PC-3 (cell line): ENCODE data around the gene CFAP299. TPM values are rescaled to one million over a fixed set of nuclear protein-coding genes. Genes with fewer than 3 reads are reported as not detected.

Experiments
- ATAC-seq: fragments of 200-7000 bp; cut with Tn5 transposase; 2 replicates; pipeline ENCODE4 v1.9.1; 2020; ENCODE audit warnings: mild to moderate bottlenecking, moderate library complexity
- BruUV-seq: library from RNA; stranded (reverse); fragments of 400-500 nt; replicated peaks from 2 replicates; lab custom pipeline; 2021; lab: Mats Ljungman, UMichigan
- CTCF ChIA-PET: fragments of 300-600 bp; sonication (Branson Sonifier 250); formaldehyde crosslinking; loops from one replicate; lab custom pipeline; 2022; ENCODE audit warnings: antibody characterized with exemption; lab: Charles Lee
- POLR2A ChIA-PET: fragments of 300-600 bp; sonication (Branson Sonifier 250); formaldehyde crosslinking; loops from one replicate; lab custom pipeline; 2022; ENCODE audit warnings: antibody characterized with exemption; ENCODE audit not compliant: unreplicated experiment; lab: Charles Lee
- DNase-seq: peaks from one replicate; pipeline ENCODE4 v3.0.0-alpha.2; 2015
- H2AFZ ChIP-seq: fragments of 300-600 bp; sonication (generic); 2 replicates; pipeline ENCODE4 v1.6.0; 2016; ENCODE audit warnings: antibody characterized with exemption, low read length
- H3F3A ChIP-seq: fragments of 300-600 bp; sonication (generic); one replicate; pipeline ENCODE4 v1.6.0; 2017; ENCODE audit warnings: antibody characterized with exemption, low read length, control low read depth, mild to moderate bottlenecking; ENCODE audit not compliant: unreplicated experiment
- H3K27ac ChIP-seq: fragments of 300-600 bp; sonication (generic); 2 replicates; pipeline ENCODE4 v1.5.1; 2016; ENCODE audit warnings: mild to moderate bottlenecking, low read length
- H3K27me3 ChIP-seq: fragments of 300-600 bp; sonication (generic); 2 replicates; pipeline ENCODE4 v1.6.1; 2016; ENCODE audit warnings: low read length, mixed read lengths
- H3K36me3 ChIP-seq: fragments of 300-600 bp; sonication (generic); 2 replicates; pipeline ENCODE4 v1.6.1; 2016; ENCODE audit warnings: low read depth, mixed run types, low read length, mixed read lengths
- H3K4me1 ChIP-seq: fragments of 300-600 bp; sonication (generic); 2 replicates; pipeline ENCODE4 v1.5.1; 2016; ENCODE audit warnings: low read length; ENCODE audit not compliant: insufficient read depth
- H3K4me2 ChIP-seq: fragments of 300-600 bp; sonication (generic); 2 replicates; pipeline ENCODE4 v1.6.0; 2016; ENCODE audit warnings: low read length
- H3K4me3 ChIP-seq: fragments of 300-600 bp; sonication (generic); 2 replicates; pipeline ENCODE4 v1.5.1; 2016; ENCODE audit warnings: mild to moderate bottlenecking, low read length, mixed read lengths
- H3K79me2 ChIP-seq: fragments of 300-600 bp; sonication (generic); 2 replicates; pipeline ENCODE4 v1.6.1; 2017; ENCODE audit warnings: low read length, mixed read lengths
- H3K9ac ChIP-seq: fragments of 300-600 bp; sonication (generic); 2 replicates; pipeline ENCODE4 v1.6.0; 2016; ENCODE audit warnings: mild to moderate bottlenecking, low read length
- H3K9me2 ChIP-seq: fragments of 300-600 bp; sonication (generic); replicated peaks from 2 replicates; pipeline ENCODE4 v1.6.1; 2016; ENCODE audit warnings: mixed run types, low read length, mixed read lengths
- H3K9me3 ChIP-seq: fragments of 300-600 bp; sonication (generic); 2 replicates; pipeline ENCODE4 v1.6.1; 2016; ENCODE audit warnings: low read length, mixed read lengths
- H4K20me1 ChIP-seq: fragments of 300-600 bp; sonication (generic); 2 replicates; pipeline ENCODE4 v1.6.1; 2016; ENCODE audit warnings: low read length, mixed read lengths
- EZH2 ChIP-seq: fragments of 300-600 bp; sonication (generic); IDR thresholded peaks from one replicate; pipeline ENCODE4 v1.6.1; 2017; ENCODE audit warnings: antibody characterized with exemption, mild to moderate bottlenecking, low read length; ENCODE audit not compliant: unreplicated experiment
- EZH2phosphoT487 ChIP-seq: fragments of 300-600 bp; sonication (generic); IDR thresholded peaks from 2 replicates; pipeline ENCODE4 v1.6.1; 2018; ENCODE audit warnings: mild to moderate bottlenecking, antibody characterized with exemption, low read length, borderline replicate concordance
- intact Hi-C: fragments of 100-400 bp; cut with micrococcal nuclease; formaldehyde crosslinking; loops from 2 replicates; pipeline ENCODE4 v1.9.0; 2023
- total RNA-seq: library from RNA; depleted of rRNA; stranded (reverse); fragments of >200 nt; gene quantifications from 2 replicates; pipeline ENCODE4 v1.2.3, GENCODE V29; 2014
- TF ChIP-seq, protein P1 (sequence below): fragments of 300-600 bp; sonication (generic); conservative IDR thresholded peaks from 2 replicates; pipeline ENCODE4 v1.5.1; 2017; ENCODE audit warnings: antibody characterized with exemption, low read depth, mild to moderate bottlenecking, low read length

The CFAP299 gene
- total RNA-seq, 1 experiment from 2014 or later, result not detected

DNA sequence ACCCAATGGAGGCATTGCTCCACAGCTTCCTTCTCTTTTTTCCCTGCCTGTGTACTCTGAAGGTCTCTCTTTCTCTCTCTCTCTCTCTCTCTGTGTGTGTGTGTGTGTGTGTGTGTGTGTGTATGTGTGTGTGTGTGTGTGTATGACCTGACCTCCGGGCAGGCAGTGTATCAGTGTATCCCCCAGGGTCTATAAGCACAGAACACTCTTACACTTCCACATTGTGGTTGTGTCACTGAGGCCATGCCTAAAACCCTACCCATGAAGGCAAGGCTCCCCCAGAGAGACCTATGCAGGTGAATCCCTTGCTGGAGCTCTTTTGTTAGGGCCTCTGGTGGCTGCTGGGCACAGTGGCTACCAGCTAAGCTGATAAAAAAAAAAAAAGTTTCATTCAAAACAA, 394.6 kb downstream of the CFAP299 start:
- Histone ChIP-seq H3K9me2 (no peaks in the 10 kb centered on the region), H3K9ac (no peak overlapping the region), H3K9me3 (no peaks in the 10 kb centered on the region), H3K4me3 (no peak overlapping the region), H3K27me3 (no peaks in the 10 kb centered on the region), H4K20me1 (no peaks in the 10 kb centered on the region), H3K4me1 (peaks cover 14% of the 10 kb centered on the region), H3K27ac (no peak overlapping the region), H3K79me2 (no peaks in the 10 kb centered on the region), H3K36me3 (no peaks in the 10 kb centered on the region), H3K4me2 (no peak overlapping the region), H3F3A (no peaks in the 10 kb centered on the region), H2AFZ (no peak overlapping the region)
- ChIA-PET POLR2A (no interaction called here), CTCF (no interaction called here)
- DNase-seq, result no peak
- intact Hi-C loops, result no loop called here
- TF ChIP-seq EZH2 (no peak), EZH2phosphoT487 (no peak)
- TF ChIP-seq, protein P1, sequence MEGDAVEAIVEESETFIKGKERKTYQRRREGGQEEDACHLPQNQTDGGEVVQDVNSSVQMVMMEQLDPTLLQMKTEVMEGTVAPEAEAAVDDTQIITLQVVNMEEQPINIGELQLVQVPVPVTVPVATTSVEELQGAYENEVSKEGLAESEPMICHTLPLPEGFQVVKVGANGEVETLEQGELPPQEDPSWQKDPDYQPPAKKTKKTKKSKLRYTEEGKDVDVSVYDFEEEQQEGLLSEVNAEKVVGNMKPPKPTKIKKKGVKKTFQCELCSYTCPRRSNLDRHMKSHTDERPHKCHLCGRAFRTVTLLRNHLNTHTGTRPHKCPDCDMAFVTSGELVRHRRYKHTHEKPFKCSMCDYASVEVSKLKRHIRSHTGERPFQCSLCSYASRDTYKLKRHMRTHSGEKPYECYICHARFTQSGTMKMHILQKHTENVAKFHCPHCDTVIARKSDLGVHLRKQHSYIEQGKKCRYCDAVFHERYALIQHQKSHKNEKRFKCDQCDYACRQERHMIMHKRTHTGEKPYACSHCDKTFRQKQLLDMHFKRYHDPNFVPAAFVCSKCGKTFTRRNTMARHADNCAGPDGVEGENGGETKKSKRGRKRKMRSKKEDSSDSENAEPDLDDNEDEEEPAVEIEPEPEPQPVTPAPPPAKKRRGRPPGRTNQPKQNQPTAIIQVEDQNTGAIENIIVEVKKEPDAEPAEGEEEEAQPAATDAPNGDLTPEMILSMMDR, result no peak
- no peak for ATAC-seq
- no TSS peak for BruUV-seq

DNA sequence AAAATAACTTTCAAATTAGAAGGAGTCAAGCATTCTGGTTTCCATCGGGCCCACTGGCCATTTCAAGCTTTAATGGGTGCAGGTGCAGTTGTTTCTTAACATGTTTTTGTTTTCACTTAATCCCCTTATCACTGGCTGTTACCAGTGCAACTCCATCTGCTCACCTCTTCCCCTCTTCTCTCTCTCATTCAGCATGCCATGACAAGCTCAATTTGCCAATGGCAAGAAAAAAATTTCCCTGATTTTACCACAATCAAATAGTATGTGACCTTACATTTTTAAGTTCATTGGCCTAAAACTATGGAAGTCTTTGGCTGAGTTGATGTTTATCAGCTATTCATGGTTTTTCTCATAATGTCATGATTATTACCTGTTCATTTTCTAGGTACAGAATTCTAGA, 395.9 kb downstream of the CFAP299 start:
- TF ChIP-seq, protein P1, result no peak
- TF ChIP-seq EZH2, result no peak
- TF ChIP-seq EZH2phosphoT487, result no peak
- H4K20me1 ChIP-seq, result no peaks in the 10 kb centered on the region
- H3K9me2 ChIP-seq, result no peaks in the 10 kb centered on the region
- no peaks in the 10 kb centered on the region for H3K36me3 ChIP-seq
- intact Hi-C loops, result no loop called here
- no peak overlapping the region for H3K9ac ChIP-seq
- no peak for ATAC-seq
- no peaks in the 10 kb centered on the region for H3F3A ChIP-seq
- no peak overlapping the region for H3K4me2 ChIP-seq
- peaks cover 14% of the 10 kb centered on the region for H3K4me1 ChIP-seq
- ChIA-PET POLR2A (no interaction called here), CTCF (interaction anchor here (0.8 kb wide), 1 partner anchor 138 kb away, joined by 3 read pairs; no protein-coding TSS in a partner anchor)
- no peak overlapping the region for H2AFZ ChIP-seq
- H3K79me2 ChIP-seq, result no peaks in the 10 kb centered on the region
- no peak overlapping the region for H3K4me3 ChIP-seq
- H3K27me3 ChIP-seq, result no peaks in the 10 kb centered on the region
- DNase-seq, result no peak
- no peaks in the 10 kb centered on the region for H3K9me3 ChIP-seq
- no peak overlapping the region for H3K27ac ChIP-seq
- no TSS peak for BruUV-seq

DNA sequence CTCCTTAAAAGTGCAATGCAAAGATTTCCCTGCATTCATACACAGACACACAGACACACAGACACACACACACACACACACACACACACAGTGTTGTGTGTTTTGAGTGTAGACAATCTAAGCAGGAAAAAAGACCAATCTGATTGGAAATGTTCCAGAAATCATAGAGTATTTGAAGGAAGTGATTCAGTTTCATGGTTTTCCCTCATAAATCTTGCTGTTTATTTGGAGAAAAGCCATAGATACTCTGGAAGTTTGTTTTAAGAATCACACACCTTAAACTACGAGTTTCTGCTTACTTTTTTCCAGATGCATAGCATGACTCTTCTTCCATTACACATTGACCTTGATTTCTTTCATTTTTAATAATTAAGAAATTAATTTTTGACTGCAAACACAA, 396.5 kb downstream of the CFAP299 start:
- Histone ChIP-seq H4K20me1 (no peaks in the 10 kb centered on the region), H3K4me1 (peaks cover 14% of the 10 kb centered on the region), H3K9ac (peak overlapping the region; percentile 21; the same call in 1 of the 2 replicates), H3K79me2 (no peaks in the 10 kb centered on the region), H3K27me3 (no peaks in the 10 kb centered on the region), H3K9me3 (no peaks in the 10 kb centered on the region), H3K4me2 (peak overlapping the region; percentile 57), H2AFZ (no peak overlapping the region), H3K4me3 (no peak overlapping the region), H3K9me2 (no peaks in the 10 kb centered on the region), H3K36me3 (no peaks in the 10 kb centered on the region), H3K27ac (peak overlapping the region; percentile 73), H3F3A (no peaks in the 10 kb centered on the region)
- CTCF ChIA-PET, result no interaction called here
- no TSS peak for BruUV-seq
- DNase-seq, result peak; percentile 92
- peak; percentile 71 for ATAC-seq
- POLR2A ChIA-PET, result no interaction called here
- intact Hi-C loops, result loop anchor here (1.0 kb wide), 1 partner anchor 289 kb away; no protein-coding TSS in a partner anchor
- no peak for TF ChIP-seq EZH2phosphoT487
- TF ChIP-seq, protein P1, result no peak
- no peak for TF ChIP-seq EZH2
